Esophagus (tissue), 2 donors: ENCODE data around the gene SYNC. TPM values are rescaled to one million over a fixed set of nuclear protein-coding genes. Genes with fewer than 3 reads are reported as not detected.

Source experiments
- H3K27ac ChIP-seq, 2 donors: one replicate each; pipeline ENCODE4 v1.5.1; 2013; ENCODE audit warnings: low read depth in 2 of 2, mild to moderate bottlenecking in 2 of 2, inconsistent platforms in 1 of 2, low read length in 1 of 2, moderate library complexity in 1 of 2
- H3K27me3 ChIP-seq, 2 donors: one replicate each; pipeline ENCODE4 v1.6.1; 2013; ENCODE audit warnings: low read length in 2 of 2, control low read depth in 1 of 2, mild to moderate bottlenecking in 1 of 2; ENCODE audit not compliant: insufficient read depth in 2 of 2, control insufficient read depth in 1 of 2
- H3K36me3 ChIP-seq, 2 donors: one replicate each; pipeline ENCODE4 v1.6.1; 2013; ENCODE audit warnings: low read length in 1 of 2; ENCODE audit not compliant: control insufficient read depth in 2 of 2, insufficient read depth in 2 of 2
- H3K4me1 ChIP-seq, 2 donors: one replicate each; pipeline ENCODE4 v1.6.1; 2013; ENCODE audit warnings: low read length in 1 of 2; ENCODE audit not compliant: control insufficient read depth in 2 of 2, insufficient read depth in 2 of 2
- H3K4me3 ChIP-seq, 2 donors: one replicate each; pipeline ENCODE4 v1.5.1; 2013; ENCODE audit warnings: low read length in 2 of 2, mild to moderate bottlenecking in 2 of 2, low read depth in 1 of 2, moderate library complexity in 1 of 2
- H3K9me3 ChIP-seq, 2 donors: one replicate each; pipeline ENCODE4 v1.6.1; 2013; ENCODE audit warnings: mild to moderate bottlenecking in 2 of 2, low read depth in 1 of 2, low read length in 1 of 2, moderate library complexity in 1 of 2; ENCODE audit not compliant: control insufficient read depth in 2 of 2, insufficient read depth in 1 of 2
- WGBS, 2 donors: extraction: QIAGEN DNeasy Blood & Tissue Kit; methylation state at CpG; one replicate each; pipeline ENCODE4 v1.1.7; 2013; 5-methylcytosine and 5-hydroxymethylcytosine counted together
- polyA plus RNA-seq, 2 donors: library from polyadenylated mRNA; stranded (reverse); fragments of 200-250 nt; gene quantifications; one replicate each; pipeline ENCODE4 v1.2.3, GENCODE V29; 2013
- donor health status: healthy with polysubstance abuse.
- donor health status: Bipolar disorder and iron deficiency.

SYNC gene
- polyA plus RNA-seq, 2 donors = 2.8 to 4.9 TPM

DNA sequence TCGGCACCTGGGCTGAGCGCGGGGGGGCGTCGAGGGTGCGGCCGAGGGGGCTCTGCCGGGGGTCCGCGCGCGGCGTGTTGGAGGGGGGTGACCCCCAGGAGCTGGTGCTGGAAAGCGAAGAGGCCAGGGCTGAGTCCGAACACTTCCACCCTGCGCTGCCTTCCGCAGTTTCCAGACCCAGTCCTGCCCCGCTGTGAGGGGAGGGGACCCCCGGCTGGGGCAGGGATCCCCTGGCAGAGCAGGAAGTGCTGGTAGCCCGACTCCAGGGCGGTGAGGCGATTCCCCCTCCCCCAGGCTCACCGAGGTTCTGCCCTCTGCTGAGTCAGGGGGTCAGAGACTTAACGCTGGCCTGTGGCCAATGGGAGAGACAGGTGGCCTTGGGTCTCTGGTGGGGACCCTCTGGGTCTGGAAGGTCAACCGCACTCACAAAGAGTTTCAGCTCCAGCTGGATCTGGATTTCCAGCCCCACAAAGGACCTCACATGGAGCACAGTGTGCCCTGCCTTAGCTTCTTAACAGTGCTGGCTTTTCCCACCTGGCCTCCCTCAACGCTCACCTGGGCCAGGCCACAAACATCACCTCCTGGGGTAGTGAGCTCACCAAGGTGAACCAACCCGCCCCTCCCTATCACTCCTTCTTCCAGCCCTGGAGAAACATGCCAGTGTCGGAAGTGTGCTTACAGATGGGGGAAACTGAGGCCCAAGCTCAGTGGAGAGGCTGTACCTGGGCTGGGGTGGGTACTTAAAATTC is 39.8 kb upstream of the SYNC start:
- no peaks in the 10 kb centered on the region for H3K27me3 ChIP-seq
- peaks cover 0 to 20% of the 10 kb centered on the region in 2 donors for H3K4me1 ChIP-seq
- H3K4me3 ChIP-seq = peak overlapping the region; percentile 73 to 75
- no peaks in the 10 kb centered on the region for H3K9me3 ChIP-seq
- peak overlapping the region; percentile 98 for H3K27ac ChIP-seq
- no peaks in the 10 kb centered on the region for H3K36me3 ChIP-seq
- 9 to 13% methylated on average over 27 to 28 of the region's 28 CpGs for WGBS, 2 donors

DNA sequence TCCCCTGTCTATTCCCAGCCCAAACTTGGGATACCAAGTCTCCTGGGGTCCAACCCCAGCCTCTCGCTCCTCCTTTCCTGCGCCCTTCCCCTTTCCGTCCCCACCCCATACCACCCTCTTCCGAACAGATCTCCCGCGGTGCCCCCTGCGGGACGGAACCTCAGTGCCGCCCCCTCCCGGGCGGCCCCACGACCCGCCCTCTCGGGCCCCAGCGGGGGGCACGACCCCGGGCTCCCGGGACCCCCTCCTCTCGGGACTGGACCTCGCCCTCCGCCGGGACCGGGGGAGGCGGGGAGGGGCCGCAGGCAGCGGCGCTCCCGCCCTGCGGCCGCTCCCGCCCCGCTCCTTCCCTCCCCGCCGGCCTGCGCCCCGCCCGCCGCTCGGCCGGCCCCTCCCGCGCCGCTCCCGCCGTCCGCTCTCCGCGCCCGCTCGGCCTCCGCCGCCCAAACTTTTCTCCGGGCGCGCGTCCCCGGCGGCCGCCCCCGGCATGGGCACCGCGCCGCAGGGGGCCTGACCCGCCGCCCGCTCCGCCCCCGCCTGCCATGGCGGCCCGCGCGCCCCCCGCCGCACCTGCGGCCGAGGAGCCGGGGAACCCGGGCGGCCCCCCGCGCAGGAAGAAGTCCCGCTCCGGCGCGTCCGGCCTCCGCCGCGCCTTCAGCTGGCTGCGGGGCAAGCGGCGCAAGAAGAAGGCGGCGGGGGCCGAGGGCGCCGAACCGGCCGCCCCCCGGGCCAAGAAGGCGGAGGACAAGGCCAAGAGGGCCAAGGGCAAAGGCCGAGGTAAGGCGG is 39.0 kb upstream of the SYNC start:
- 1% methylated on average over 58 to 103 of the region's 103 CpGs for WGBS, 2 donors
- Histone ChIP-seq H3K27me3 (no peaks in the 10 kb centered on the region), H3K4me1 (peaks cover 2 to 25% of the 10 kb centered on the region in 2 donors), H3K4me3 (peak overlapping the region; percentile 73 to 75), H3K9me3 (no peaks in the 10 kb centered on the region), H3K36me3 (no peaks in the 10 kb centered on the region), H3K27ac (peak overlapping the region; percentile 98)

DNA sequence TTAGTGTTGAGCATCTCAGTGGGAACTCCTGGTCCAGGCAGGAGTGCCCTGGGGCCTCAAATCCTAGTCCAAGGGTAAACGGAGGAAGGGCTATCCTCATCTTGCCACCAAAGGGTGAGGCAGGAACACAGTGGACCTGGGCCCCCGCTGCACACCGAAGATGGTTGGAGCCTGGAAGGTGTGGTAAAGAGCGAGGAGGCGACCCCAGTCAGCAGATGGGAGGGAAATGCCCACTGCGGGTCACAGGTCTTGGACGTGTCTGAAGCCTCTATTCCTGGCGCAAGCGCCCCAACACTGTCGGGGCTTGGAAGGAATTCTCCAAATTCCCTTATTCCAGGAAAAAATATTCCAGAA is 38.5 kb upstream of the SYNC start:
- Histone ChIP-seq H3K27ac (peak overlapping the region; percentile 98), H3K9me3 (no peaks in the 10 kb centered on the region), H3K36me3 (no peaks in the 10 kb centered on the region), H3K4me1 (peaks cover 2 to 25% of the 10 kb centered on the region in 2 donors), H3K4me3 (peak overlapping the region; percentile 73 to 75), H3K27me3 (no peaks in the 10 kb centered on the region)
- WGBS, 2 donors = 20 to 37% methylated on average over 10 of the region's 10 CpGs

DNA sequence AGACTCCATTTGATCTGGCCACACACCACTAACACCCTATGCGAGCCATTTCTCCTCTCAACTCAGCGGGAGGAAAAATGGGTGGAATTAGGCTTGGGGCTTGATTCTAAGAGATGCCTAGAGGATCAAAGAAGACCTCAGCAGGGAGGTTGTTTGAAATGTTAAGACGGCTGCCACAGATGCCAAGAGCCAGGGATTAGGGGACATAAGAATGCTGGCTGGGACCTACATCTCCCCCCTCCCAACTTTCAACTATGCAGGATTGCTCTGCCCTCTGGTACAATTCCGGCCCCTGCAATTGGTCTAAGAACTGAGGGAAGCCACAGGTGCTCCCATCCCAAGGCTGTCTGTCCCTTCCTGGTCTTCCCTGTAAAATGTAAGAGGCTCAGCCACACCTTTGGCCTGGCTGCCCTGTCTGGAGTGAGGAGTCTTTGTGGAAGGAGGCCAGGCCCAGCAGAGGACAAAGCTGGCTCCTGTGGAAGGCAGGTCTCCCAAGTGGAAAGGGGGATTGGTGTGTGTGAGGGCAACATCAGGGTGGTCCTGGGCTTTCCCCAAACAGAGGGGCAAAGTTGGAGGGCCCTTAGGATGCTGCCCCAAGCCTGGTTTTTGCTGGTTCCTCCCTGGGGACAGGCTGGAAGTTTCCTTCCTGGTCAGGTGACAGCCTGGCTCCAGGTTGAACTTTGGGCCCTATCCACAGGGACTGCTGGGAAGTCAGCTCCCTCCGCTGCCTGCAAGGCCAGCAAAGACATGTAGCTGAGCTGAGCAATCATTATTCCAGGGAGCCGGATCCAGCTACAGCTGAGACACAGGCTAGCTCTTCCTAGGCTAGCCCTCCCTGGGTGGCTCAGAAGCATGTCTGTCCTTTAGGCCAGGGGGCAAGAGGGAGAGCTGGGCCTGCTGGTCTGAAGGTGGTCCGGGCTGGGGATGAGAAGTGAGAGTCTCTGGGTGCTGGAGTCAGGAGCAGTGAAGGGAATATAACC is 34.5 kb upstream of the SYNC start:
- Histone ChIP-seq H3K4me3 (no peak overlapping the region), H3K4me1 (peaks cover 2 to 16% of the 10 kb centered on the region in 2 donors), H3K27ac (peak overlapping the region; percentile 29 to 67), H3K9me3 (no peaks in the 10 kb centered on the region), H3K27me3 (no peaks in the 10 kb centered on the region), H3K36me3 (no peaks in the 10 kb centered on the region)
- 63 to 67% methylated on average over 7 of the region's 7 CpGs for WGBS, 2 donors

DNA sequence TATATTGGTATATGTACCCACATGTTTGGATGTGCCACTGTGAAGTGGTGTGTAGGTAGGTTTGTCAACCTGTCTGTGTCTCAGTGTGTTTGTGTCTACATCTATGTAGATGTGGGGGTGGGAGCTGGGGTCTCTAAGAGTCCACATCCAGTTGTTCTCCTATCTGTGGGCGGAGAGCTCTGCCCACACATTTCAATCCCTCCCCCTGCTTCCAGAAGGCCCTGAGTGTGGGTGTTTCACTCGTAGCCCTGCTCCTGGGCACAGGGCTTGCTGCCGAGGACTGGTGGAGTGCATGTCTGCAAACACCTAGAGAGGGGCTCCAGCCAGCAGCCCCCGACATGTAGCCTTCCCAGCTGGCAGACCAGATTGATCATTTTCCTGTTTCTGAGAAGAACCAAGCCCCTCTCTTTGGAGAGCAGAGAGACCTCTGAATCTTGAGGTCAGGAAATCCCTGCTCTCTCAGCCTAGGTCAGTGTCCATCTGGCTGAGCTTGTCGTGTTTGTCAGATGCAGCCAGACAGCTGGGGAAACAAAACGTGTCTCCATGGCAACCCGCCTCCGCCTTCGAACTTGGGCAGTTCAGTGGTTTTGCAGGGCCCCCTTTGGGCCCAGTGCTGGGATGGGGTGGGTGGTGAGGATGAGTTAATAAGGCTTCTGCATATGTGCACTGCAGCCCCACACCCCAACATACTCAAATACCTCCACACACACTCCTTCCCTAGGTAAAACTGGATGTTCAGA is 31.2 kb upstream of the SYNC start:
- H3K27ac ChIP-seq = no peak overlapping the region
- no peaks in the 10 kb centered on the region for H3K27me3 ChIP-seq
- no peak overlapping the region for H3K4me3 ChIP-seq
- H3K9me3 ChIP-seq = no peaks in the 10 kb centered on the region
- WGBS, 2 donors = 56% methylated on average over 9 of the region's 9 CpGs
- no peaks in the 10 kb centered on the region for H3K36me3 ChIP-seq
- peaks cover 5 to 8% of the 10 kb centered on the region in 2 donors for H3K4me1 ChIP-seq

DNA sequence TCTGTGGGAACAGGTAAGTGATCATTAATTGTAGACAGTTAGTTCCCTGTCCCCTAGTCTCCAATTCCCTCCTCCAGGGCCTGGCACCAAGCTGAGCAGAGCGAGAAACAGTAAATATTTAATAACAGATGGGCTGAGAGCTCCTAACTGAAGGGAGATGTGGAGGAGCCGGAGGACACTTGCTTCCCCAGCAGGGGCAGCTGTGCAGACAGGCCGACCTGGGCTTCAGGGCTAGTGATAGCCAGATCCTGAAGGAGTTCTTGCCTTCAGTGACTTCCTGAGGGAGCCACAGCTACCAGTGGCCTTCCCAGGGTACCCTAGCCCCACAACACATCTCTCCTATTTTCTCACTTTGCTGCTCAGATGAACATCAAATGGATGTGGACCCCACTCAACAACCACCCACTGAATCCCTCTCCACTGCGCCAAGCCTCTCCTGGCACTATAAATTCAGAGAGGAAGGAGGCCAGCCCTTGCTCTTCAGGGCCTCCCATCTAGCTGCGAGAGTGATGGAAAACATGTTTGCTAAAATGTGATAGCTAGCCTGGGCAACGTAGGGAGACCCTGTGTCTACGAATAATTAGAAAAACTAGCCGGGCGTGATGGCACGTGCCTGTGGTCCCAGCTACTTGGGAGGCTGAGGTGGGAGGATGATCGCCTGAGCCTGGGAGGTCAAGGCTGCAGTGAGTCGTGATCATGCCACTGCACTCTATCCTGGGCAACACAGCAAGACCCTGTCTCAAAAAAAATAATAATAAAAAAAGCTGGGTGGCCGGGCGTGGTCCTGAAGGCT is 26.9 kb upstream of the SYNC start:
- WGBS, 2 donors = 75 to 82% methylated on average over 14 of the region's 14 CpGs
- Histone ChIP-seq H3K27ac (no peak overlapping the region), H3K4me3 (no peak overlapping the region), H3K9me3 (no peaks in the 10 kb centered on the region), H3K4me1 (peaks cover 2 to 12% of the 10 kb centered on the region in 2 donors), H3K27me3 (no peaks in the 10 kb centered on the region), H3K36me3 (no peaks in the 10 kb centered on the region)

DNA sequence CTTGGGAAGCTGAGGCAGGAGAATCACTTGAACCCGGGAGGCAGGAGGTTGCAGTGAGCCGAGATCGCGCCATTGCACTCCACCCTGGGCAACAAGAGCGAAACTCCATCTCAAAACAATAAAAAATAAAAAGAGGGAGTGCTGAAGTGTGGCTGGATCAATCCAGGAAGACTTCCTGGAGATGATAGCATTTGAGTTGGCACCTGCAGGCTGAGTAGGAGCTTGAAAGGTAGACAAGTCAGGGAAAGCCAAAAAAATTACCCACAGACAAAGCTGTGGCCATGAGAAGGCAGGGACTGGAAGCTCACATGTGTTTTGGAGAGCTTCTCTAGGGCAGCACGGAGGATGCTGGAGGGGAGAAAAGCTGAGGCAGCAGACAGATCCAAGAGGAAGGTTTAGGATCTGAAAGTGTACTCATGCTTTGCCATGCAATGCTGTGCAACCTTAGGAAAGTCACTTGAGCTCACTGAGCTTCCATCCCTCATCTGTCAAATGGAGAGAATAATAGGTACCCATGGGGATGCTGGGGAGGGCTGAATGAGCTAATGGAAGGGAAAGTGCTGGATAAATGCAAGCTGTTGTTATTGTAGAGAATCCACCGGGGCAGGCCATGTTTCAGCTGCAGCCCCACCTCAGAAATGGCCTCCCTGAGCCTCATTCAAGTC is 26.0 kb upstream of the SYNC start:
- no peaks in the 10 kb centered on the region for H3K36me3 ChIP-seq
- H3K9me3 ChIP-seq = no peaks in the 10 kb centered on the region
- no peak overlapping the region for H3K4me3 ChIP-seq
- H3K4me1 ChIP-seq = peaks cover 2 to 13% of the 10 kb centered on the region in 2 donors
- 84 to 86% methylated on average over 7 of the region's 7 CpGs for WGBS, 2 donors
- H3K27me3 ChIP-seq = no peaks in the 10 kb centered on the region
- no peak overlapping the region for H3K27ac ChIP-seq

DNA sequence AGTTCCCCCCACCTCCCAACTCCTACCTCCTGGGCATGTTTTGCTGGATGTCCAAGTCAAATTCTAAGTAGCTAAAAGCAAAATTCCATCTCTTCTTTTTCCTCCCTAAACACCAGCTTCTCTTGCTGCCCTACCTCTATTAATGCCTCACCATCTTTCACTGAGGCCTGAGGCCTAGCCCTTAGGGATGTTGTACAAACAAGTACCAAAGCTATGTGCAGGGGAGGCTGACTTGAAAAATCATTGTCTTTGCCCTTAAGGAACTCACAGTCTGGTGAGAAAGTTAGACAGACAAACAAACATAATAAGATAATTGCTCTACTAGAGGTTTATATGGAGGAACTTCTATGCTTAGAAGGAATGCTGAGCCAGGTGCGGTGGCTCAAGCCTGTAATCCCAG is 25.3 kb upstream of the SYNC start:
- H3K27me3 ChIP-seq = no peaks in the 10 kb centered on the region
- H3K36me3 ChIP-seq = no peaks in the 10 kb centered on the region
- H3K27ac ChIP-seq = no peak overlapping the region
- H3K9me3 ChIP-seq = no peaks in the 10 kb centered on the region
- WGBS, 2 donors = 90 to 94% methylated on average over 1 of the region's 1 CpG
- no peak overlapping the region for H3K4me3 ChIP-seq
- peaks cover 2 to 13% of the 10 kb centered on the region in 2 donors for H3K4me1 ChIP-seq
